ENCODE data around the gene ABI3BP.

ABI3BP gene

GRCh38 chr3:100720426-100720825 is 272.8 kb downstream of the ABI3BP start:
- DNase-seq (ENCODE audit: low read depth): no peak

DNA sequence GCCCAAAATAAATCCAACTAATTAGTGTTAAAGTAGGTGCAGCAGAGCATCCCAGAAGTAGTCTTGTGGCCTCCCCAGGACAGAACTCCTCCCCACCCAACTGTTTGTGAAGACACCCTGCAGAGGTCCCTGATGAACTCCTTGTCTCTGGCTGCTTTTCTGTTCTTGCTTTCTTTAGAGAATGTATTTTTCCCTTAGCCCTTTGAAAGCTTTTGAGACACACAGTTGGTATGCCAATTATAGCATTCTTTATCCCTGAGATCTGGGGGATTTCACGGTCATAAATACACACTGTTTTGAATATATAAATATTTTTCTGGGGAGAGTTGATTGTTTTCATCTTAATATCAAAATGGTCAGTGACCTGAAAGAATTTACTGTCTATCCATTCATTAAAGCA is 274.1 kb downstream of the ABI3BP start:
- DNase-seq (ENCODE audit: low read depth): no peak

DNA sequence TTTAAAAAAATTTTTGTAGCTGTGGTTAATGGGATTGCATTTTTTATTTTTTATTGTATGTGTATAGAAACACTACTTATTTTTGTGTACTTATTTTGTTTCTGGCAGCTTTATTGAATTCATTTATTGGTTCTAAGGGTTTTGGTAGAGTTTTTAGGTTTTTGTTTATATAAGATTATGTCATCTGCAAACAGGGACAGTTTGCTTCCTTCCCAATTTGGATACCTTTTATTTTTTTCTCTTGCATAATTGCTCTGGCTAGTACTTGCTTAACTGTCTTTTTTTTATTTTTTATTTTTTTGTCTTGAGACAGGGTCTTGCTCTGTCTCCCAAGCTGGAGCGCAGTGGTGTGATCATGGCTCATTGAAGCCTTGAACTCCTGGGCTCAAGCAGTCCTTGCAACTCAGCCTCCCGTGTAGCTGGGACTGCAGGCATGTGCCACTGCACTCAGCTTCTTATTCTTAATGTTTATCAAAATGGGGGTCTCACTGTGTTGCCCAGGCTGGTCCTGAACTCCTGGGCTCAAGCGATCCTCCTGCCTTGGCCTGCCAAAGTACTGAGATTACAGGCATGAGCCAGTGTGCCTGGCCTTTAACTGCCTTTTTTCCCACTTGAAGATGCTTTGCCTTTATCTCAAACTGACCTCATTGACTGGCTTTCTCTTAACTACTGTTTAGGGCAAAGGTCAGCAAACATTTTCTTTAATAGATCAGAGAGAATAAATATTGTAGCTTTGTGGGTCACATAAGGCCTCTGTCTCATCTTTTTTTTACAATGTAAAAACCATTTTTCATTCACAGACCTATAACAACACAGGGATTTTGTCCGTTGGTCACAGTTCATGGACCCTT is 275.4 kb downstream of the ABI3BP start:
- no peak for DNase-seq (ENCODE audit: low read depth)

DNA sequence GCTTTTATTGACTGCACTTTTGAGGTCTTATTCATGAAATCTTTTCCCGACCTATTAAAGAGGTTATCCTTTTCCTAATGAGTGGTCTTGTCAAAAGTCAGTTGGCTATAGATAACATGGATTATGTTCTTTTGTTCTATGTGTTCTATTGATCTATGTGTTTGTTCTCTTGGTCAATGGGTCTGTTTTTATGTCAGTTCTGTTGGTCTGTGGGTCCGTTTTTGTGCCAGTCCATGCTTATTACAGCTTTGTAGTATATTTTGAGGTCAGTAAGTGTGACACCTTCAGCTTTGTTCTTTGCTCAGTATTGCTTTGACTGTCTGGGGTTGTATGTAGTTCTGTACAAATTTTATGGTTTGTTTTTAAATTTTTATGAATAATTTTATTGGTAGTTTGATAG is 276.2 kb downstream of the ABI3BP start:
- DNase-seq (ENCODE audit: low read depth): no peak

DNA sequence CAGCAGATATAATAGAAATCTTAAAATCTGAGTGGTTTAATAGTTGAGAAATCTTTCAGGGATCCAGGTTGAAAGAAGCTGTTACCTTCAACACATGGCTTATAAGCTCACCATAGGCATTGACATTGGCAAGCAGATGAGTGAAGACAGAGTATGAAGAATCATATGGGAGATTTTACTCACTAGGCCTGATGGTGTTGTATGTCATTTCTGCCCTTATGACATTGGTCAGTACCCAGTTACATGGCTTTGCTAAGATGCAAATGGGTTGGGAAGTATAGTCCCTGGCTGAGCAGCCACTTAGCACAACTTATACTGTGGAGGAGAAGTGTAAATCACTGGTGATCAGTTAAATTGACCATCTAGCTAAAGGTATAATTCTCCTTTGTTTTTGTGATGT is 278.0 kb downstream of the ABI3BP start:
- DNase-seq (ENCODE audit: low read depth): no peak

DNA sequence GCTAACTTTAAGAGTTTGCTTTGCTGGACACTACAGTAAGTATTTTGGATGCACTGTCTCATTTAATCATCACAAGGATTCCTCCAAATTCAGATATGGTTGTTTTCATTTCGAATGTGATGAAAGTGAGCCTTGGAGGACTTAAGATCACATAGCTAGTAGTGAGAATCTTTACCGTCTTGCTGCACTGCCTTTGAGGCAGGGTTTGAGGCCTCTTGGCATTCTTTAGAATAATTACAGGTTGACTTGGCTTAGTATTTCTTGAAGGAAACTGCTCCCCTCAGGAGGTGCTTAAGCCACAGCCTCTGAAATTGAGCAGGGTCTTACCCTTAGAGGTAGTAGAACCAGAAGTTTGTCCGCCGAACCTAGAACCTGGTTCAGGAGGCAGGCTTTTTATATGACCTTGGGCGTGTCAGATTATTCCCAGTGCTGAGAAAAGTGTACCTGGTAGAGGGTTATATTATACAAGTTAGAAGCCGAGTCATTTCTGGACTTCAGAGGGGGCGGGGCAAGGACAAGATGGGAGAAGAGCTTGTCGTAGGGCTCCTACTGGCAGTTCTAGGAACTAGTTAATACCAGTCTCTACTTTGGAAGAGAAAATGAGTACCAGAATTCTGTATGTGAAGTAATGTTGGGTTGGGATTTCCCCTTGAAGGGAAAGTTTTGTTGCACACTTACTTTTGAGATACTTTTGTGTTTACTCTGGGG is 282.8 kb downstream of the ABI3BP start:
- peak; percentile 10 for DNase-seq (ENCODE audit: low read depth)

- DNase-seq (ENCODE audit: low read depth): no peak
Observed at GRCh38 chr3:100709842-100710260, 283.4 kb downstream of the ABI3BP start.

DNA sequence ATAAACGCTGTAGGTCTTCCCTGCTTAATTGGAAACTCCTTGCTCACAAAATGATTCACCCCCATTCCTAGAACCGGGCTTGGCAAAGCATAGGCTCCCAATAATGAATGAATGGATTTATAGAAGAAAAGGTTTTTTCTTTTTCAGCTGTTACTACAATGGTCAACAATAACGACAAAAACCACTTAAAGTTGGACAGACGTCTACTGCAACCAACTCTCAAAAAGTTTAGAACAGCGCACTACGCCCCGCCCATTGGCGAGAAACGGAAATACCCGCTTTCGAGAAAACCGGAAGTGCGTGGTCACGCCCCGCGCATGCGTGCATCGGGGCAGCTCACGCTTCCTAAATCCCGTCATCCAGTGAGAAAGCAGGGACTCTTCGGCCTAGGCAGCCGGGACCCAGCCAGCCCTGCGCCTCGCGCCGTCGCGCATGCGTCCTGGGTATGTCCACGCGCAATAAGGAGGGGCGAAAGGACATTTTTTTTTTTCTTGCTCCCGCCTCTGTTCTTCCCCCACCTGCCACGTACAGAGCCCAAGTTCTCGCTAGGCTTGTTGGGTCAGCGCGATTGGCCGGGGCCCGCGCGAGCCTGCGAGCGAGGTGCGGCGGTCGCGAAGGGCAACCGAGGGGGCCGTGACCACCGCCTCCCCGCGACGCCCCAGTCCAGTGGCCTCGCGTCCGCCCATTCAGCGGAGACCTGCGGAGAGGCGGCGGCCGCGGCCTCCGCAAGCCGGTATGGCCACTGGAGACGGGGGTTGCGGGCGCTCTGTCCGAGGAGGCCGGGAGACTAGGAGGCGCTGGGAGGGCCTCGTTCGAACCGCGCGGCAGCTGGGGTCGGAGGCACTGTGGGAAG is 284.0 kb downstream of the ABI3BP start, which contains the start of gene TFG:
TSS of gene TFG (plus strand) at position 506 of the 853 bp plus-strand sequence. CDS start 4,192 bp downstream, outside the sequence.
- DNase-seq (ENCODE audit: low read depth): peak; percentile 96

DNA sequence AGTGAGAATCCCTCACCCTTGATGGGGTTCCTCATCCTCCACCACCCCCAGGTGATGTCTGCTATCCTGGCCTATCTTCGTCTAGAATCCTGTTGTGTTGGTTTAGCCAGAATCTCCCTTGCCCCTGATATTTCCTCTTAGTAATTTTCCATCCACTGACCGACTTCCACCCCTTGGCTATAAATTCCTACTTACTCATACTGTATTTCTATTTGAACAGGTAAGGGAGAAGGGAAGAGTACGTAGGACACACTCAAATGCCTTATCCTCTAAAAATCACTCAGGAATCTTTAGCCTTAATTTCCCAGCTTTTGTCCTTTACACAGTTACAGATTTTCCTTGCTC is 284.6 kb downstream of the ABI3BP start:
- DNase-seq (ENCODE audit: low read depth): no peak

- DNase-seq (ENCODE audit: low read depth): no peak
Observed at GRCh38 chr3:100706365-100706764, 286.9 kb downstream of the ABI3BP start.

GRCh38 chr3:100703865-100704264 is 289.4 kb downstream of the ABI3BP start:
- DNase-seq (ENCODE audit: low read depth): no peak

DNA sequence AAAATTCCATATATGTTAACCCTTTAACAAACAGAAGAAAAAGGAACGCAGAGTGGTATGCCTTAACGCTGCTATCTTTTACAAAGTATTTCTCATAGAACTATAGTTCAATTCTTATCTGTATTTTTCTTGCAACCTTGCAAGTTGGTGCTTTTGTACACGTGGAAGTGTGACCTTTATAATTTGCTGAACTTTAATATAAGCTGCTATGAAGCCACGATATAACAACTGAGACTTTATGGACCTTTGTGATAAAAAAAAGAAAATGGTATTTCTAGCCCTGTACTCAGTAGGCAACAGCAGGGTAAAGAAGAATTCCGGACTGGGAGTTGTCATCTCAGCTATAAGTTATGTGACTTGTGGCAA is 290.3 kb downstream of the ABI3BP start:
- DNase-seq (ENCODE audit: low read depth): no peak

DNA sequence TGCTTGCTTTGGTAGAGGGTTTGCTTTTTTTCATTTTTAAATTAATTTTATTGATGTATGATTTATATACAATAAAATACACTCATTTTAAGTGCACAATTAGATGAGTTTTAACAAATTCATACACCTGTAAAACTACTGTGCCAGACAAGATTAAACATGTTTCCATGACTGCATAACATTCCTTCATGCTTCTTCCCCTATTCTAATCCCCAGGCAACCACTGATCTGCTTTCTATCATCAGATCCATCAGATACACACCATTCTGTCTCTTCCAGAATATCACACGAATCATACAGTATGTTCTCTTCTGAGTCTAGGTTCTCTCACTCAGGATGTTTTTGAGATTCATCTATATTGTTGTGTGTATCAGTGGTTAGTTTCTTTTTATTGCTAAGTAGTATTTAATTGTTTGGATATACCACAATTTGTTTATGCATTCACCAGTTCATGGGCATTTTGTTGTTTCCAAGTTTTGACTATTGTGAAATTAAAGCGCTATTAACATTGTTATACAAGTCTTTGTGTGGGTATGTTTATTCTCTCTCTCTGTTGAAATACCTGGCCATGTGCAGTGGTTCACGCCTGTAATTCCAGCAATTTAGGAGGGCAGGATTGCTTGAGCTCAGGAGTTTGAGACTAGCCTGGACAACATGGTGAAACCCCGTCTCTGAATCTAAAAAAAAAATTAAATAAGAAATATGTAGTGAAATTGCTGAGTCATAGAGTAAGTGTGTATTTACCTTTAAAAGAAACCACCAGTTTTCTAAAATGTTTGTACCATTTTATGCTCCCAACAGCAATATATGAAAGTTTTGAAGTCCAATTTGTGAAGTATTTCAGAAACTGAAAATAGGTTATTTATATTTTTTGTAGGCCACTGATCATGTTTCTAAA is 290.9 kb downstream of the ABI3BP start:
- DNase-seq (ENCODE audit: low read depth): no peak

- DNase-seq (ENCODE audit: low read depth): no peak
Observed at GRCh38 chr3:100700708-100701107, 292.5 kb downstream of the ABI3BP start.

Measured in activated gamma-delta T cell treated with anti-CD3 and anti-CD28 coated beads, Interleukin-2, amount 50 U/mL, for 16 hours (primary cell).